ENCODE results near the gene IFNLR1.

Gene IFNLR1

GRCh38 chr1:24147194-24147593 lies 39.9 kb downstream of the IFNLR1 start:
- DNase-seq = no peak

GRCh38 chr1:24142546-24143534 lies 44.2 kb downstream of the IFNLR1 start, which contains the start of gene IL22RA1:
TSS of gene IL22RA1 (minus strand) at chr1:24143140. CDS start at chr1:24143082, 58 bp downstream.
- DNase-seq = no peak

- DNase-seq = no peak
Measured at GRCh38 chr1:24141311-24141997, 45.6 kb downstream of the IFNLR1 start.

GRCh38 chr1:24140741-24141181 lies 46.3 kb downstream of the IFNLR1 start:
- DNase-seq = no peak

- no peak for DNase-seq
Measured at GRCh38 chr1:24139841-24140425, 47.2 kb downstream of the IFNLR1 start.

GRCh38 chr1:24139222-24139489 lies 47.9 kb downstream of the IFNLR1 start:
- no peak for DNase-seq

- DNase-seq = no peak
Measured at GRCh38 chr1:24138476-24139221, 48.4 kb downstream of the IFNLR1 start.

- DNase-seq = no peak
Measured at GRCh38 chr1:24136956-24137539, 50.0 kb downstream of the IFNLR1 start.

GRCh38 chr1:24134376-24134775 lies 52.7 kb downstream of the IFNLR1 start:
- no peak for DNase-seq

- DNase-seq = no peak
Measured at GRCh38 chr1:24133819-24134218, 53.3 kb downstream of the IFNLR1 start.

- no peak for DNase-seq
Measured at GRCh38 chr1:24130385-24130784, 56.7 kb downstream of the IFNLR1 start.

- DNase-seq = no peak
Measured at GRCh38 chr1:24127801-24128363, 59.2 kb downstream of the IFNLR1 start.

- DNase-seq = no peak
Measured at GRCh38 chr1:24127134-24127800, 59.8 kb downstream of the IFNLR1 start.

GRCh38 chr1:24126672-24127023 lies 60.4 kb downstream of the IFNLR1 start:
- no peak for DNase-seq

GRCh38 chr1:24126018-24126671 lies 60.9 kb downstream of the IFNLR1 start:
- no peak for DNase-seq

GRCh38 chr1:24125456-24125855 lies 61.6 kb downstream of the IFNLR1 start:
- no peak for DNase-seq

- no peak for DNase-seq
Measured at GRCh38 chr1:24124980-24125379, 62.1 kb downstream of the IFNLR1 start.

GRCh38 chr1:24123611-24124010 lies 63.5 kb downstream of the IFNLR1 start:
- DNase-seq = no peak

GRCh38 chr1:24122776-24123175 lies 64.3 kb downstream of the IFNLR1 start:
- no peak for DNase-seq

- DNase-seq = no peak
Measured at GRCh38 chr1:24121406-24121805, 65.7 kb downstream of the IFNLR1 start.

GRCh38 chr1:24120965-24121364 lies 66.1 kb downstream of the IFNLR1 start:
- no peak for DNase-seq

All from activated gamma-delta T cell treated with Interleukin-2 at 50 U/mL for 16 hours (primary cell).